Omental fat pad (tissue), 4 donors: ENCODE measurements around the gene MCAT. TPM values are rescaled to one million over a fixed set of nuclear protein-coding genes. Genes with fewer than 3 reads are reported as not detected.

ENCODE experiments used
- ATAC-seq: fragments of 150-250 bp; one replicate; pipeline ENCODE4 v1.9.1; 2016; ENCODE audit warnings: mild to moderate bottlenecking, moderate library complexity; ENCODE audit not compliant: low FRiP score
- DNase-seq: peaks from one replicate; pipeline ENCODE4 v3.0.0-alpha.2; 2019; ENCODE audit warnings: low spot score
- CTCF ChIP-seq, 3 donors: fragments of 450-650 bp; IDR thresholded peaks; one replicate each; pipeline ENCODE4 v1.5.1; 2016 to 2017; ENCODE audit warnings: antibody characterized with exemption in 3 of 3, mild to moderate bottlenecking in 3 of 3, moderate library complexity in 2 of 3
- total RNA-seq, 4 donors: library from RNA; depleted of rRNA; stranded (reverse); fragments of >200 nt; gene quantifications; one replicate each; pipeline ENCODE4 v1.1.0, GENCODE V29; 2016

Gene MCAT
- total RNA-seq = 10 to 100 TPM; 19.3 to 28.6 (median 25.2) TPM

GRCh38 chr22:43142880-43143562 lies at the start of gene MCAT:
TSS of gene MCAT (minus strand) at chr22:43143398. CDS start at chr22:43143348, 50 bp downstream.
- DNase-seq (peak; percentile 53), ATAC-seq (peak; percentile 90)
- TF ChIP-seq CTCF (IDR thresholded peaks at IDR 0.05) = no peak

GRCh38 chr22:43191831-43192230 lies 48.6 kb upstream of the MCAT start:
- no peak for ATAC-seq
- no peak for TF ChIP-seq CTCF (IDR thresholded peaks at IDR 0.05)
- DNase-seq = no peak

- no peak for TF ChIP-seq CTCF (IDR thresholded peaks at IDR 0.05)
- no peak for DNase-seq
- ATAC-seq = no peak
Observed at GRCh38 chr22:43188829-43189545, 45.8 kb upstream of the MCAT start.

- peak in 1 of 3 donors; percentile 26 for TF ChIP-seq CTCF (IDR thresholded peaks at IDR 0.05)
- ATAC-seq (peak; percentile 91), DNase-seq (peak; percentile 81)
Observed at GRCh38 chr22:43187171-43188099, 44.2 kb upstream of the MCAT start.

GRCh38 chr22:43186272-43187170 lies 43.3 kb upstream of the MCAT start, which contains the start of gene TTLL12:
TSS of gene TTLL12 (minus strand) at chr22:43187134. CDS start at chr22:43187069, 65 bp downstream.
- DNase-seq = no peak
- no peak for TF ChIP-seq CTCF (IDR thresholded peaks at IDR 0.05)

GRCh38 chr22:43185860-43186261 lies 42.7 kb upstream of the MCAT start:
- ATAC-seq = no peak
- no peak for TF ChIP-seq CTCF (IDR thresholded peaks at IDR 0.05)
- no peak for DNase-seq

More at GRCh38 chr22:43186272-43187170, 43.3 kb upstream of the MCAT start, which contains the start of gene TTLL12:
- ATAC-seq = peak; percentile 49
